Endothelial cell of umbilical vein (primary cell): ENCODE measurements around the gene FZD2. TPM values are rescaled to one million over a fixed set of nuclear protein-coding genes. Genes with fewer than 3 reads are reported as not detected.

Experiments used
- BruUV-seq: library from RNA; stranded (reverse); fragments of 400-500 nt; replicated peaks from 2 replicates; lab custom pipeline; 2021; lab: Mats Ljungman, UMichigan
- CTCF ChIA-PET: fragments of 300-600, 350-600 bp; sonication (Branson Sonifier 250); formaldehyde crosslinking; loops from one replicate; lab custom pipeline; 2021; ENCODE audit warnings: antibody characterized with exemption, inconsistent platforms; lab: Charles Lee
- POLR2A ChIA-PET: fragments of 300-600, 350-600 bp; sonication (Branson Sonifier 250); formaldehyde crosslinking; loops from one replicate; lab custom pipeline; 2021; ENCODE audit warnings: antibody characterized with exemption, inconsistent platforms; lab: Charles Lee
- DNase-seq: peaks from one replicate; pipeline ENCODE4 v3.0.0-alpha.2; 2011; ENCODE audit warnings: low read depth, low spot score
- FAIRE-seq: peaks from 2 replicates; lab custom pipeline; 2011; peaks lifted over from hg19 to GRCh38; lab: Jason Lieb, UNC
- H2AFZ ChIP-seq: 2 replicates; pipeline ENCODE4 v1.6.0; 2012; ENCODE audit warnings: low read depth, low read length, control low read depth, inconsistent platforms
- H3K27ac ChIP-seq: 2 replicates; pipeline ENCODE4 v1.5.1; 2011; ENCODE audit warnings: low read depth, mild to moderate bottlenecking, control low read depth, low read length, moderate library complexity; ENCODE audit not compliant: insufficient read depth
- H3K27me3 ChIP-seq, 2 experiments: 2 replicates each; pipeline versions ENCODE4 v1.6.0 to v1.6.1; 2011; ENCODE audit warnings: low read length in 2 of 2, mixed read lengths in 1 of 2; ENCODE audit not compliant: control insufficient read depth in 2 of 2, insufficient read depth in 2 of 2
- H3K36me3 ChIP-seq, 2 experiments: 2 replicates in 1 of 2; 3 replicates in 1 of 2; pipeline ENCODE4 v1.5.1; 2011; ENCODE audit warnings: low read length in 2 of 2, mild to moderate bottlenecking in 1 of 2, moderate library complexity in 1 of 2; ENCODE audit not compliant: control insufficient read depth in 2 of 2, insufficient read depth in 2 of 2; ENCODE audit errors: extremely low read depth in 1 of 2
- H3K4me1 ChIP-seq: 3 replicates; pipeline ENCODE4 v1.5.1; 2011; ENCODE audit warnings: mild to moderate bottlenecking, low read length; ENCODE audit not compliant: control insufficient read depth, insufficient read depth; ENCODE audit errors: extremely low read depth
- H3K4me2 ChIP-seq: 2 replicates; pipeline ENCODE4 v1.6.1; 2011; ENCODE audit warnings: low read length, control low read depth, mixed read lengths; ENCODE audit not compliant: insufficient read depth
- H3K4me3 ChIP-seq, 3 experiments: fragments of 200-600 bp in 1 of 3; sonication (generic), shearing (Covaris generic) in 1 of 3; replicated peaks in 1 of 3; 2 replicates each; pipeline ENCODE4 v1.5.1; 2011 to 2016; ENCODE audit warnings: control low read depth in 3 of 3, low read length in 3 of 3, mild to moderate bottlenecking in 2 of 3, inconsistent platforms in 1 of 3, low read depth in 1 of 3, moderate library complexity in 1 of 3; ENCODE audit not compliant: insufficient read depth in 1 of 3
- H3K79me2 ChIP-seq: 2 replicates; pipeline ENCODE4 v1.6.0; 2012; ENCODE audit warnings: low read length, inconsistent platforms; ENCODE audit not compliant: control insufficient read depth, insufficient read depth
- H3K9ac ChIP-seq: replicated peaks from 2 replicates; pipeline ENCODE3; 2011; ENCODE audit warnings: low read length, control low read depth; ENCODE audit not compliant: insufficient read depth; ENCODE audit errors: extremely low read depth
- H3K9me1 ChIP-seq: replicated peaks from 3 replicates; pipeline ENCODE4 v1.6.0; 2011; ENCODE audit warnings: mild to moderate bottlenecking, low read length; ENCODE audit not compliant: control insufficient read depth, insufficient read depth; ENCODE audit errors: extremely low read depth
- H3K9me3 ChIP-seq: replicated peaks from 2 replicates; pipeline ENCODE4 v1.5.1; 2012; ENCODE audit warnings: low read length, inconsistent platforms; ENCODE audit not compliant: control insufficient read depth, insufficient read depth
- H4K20me1 ChIP-seq: replicated peaks from 2 replicates; pipeline ENCODE3; 2011; ENCODE audit warnings: mild to moderate bottlenecking, low read length; ENCODE audit not compliant: control insufficient read depth, insufficient read depth; ENCODE audit errors: extremely low read depth
- JUN ChIP-seq: IDR thresholded peaks from 2 replicates; pipeline ENCODE4 v1.6.1; 2011; ENCODE audit warnings: borderline replicate concordance, low read depth; ENCODE audit not compliant: insufficient read length, insufficient read depth
- MYC ChIP-seq: IDR thresholded peaks from one replicate; pipeline ENCODE4 v1.6.1; 2011; ENCODE audit warnings: mild to moderate bottlenecking, low read depth, low read length
- POLR2A ChIP-seq: IDR thresholded peaks from 2 replicates; pipeline ENCODE4 v1.6.1; 2012; ENCODE audit warnings: low read depth, mild to moderate bottlenecking, control low read depth, low read length
- dilution Hi-C: fragments of 300-500 bp; cut with MboI; formaldehyde crosslinking; loops from one replicate; pipeline ENCODE4 v1.15.0; 2019; ENCODE audit warnings: low sequenced_read_pairs; ENCODE audit not compliant: extremely low pct_ligation_motif_present
- intact Hi-C: fragments of 100-400 bp; cut with micrococcal nuclease; formaldehyde crosslinking; loops from one replicate; pipeline ENCODE4 v1.10.0; 2022
- polyA plus RNA-seq, 4 experiments: library from polyadenylated mRNA; depleted of rRNA in 3 of 4; stranded (reverse) in 3 of 4; unstranded in 1 of 4; fragments of >200 nt; gene quantifications; 2 replicates each; pipeline versions ENCODE4 v1.2.1 to v1.2.3, GENCODE V29; 2011 to 2012; ENCODE audit warnings: missing spikeins in 1 of 4
- total RNA-seq: library from RNA; stranded (reverse); gene quantifications from 2 replicates; pipeline ENCODE4 v1.2.3, GENCODE V29; 2021
- TF ChIP-seq, protein P1 (sequence below), 2 donors: IDR thresholded peaks; 1 replicate in 1 of 2; 2 replicates in 1 of 2; pipeline ENCODE4 v1.5.1; 2011; ENCODE audit warnings: low read length in 2 of 2, mild to moderate bottlenecking in 2 of 2, moderate library complexity in 2 of 2, control low read depth in 1 of 2, inconsistent platforms in 1 of 2, low read depth in 1 of 2; ENCODE audit not compliant: insufficient read depth in 1 of 2; ENCODE audit errors: extremely low read depth in 1 of 2

FZD2 gene
- total and polyA plus RNA-seq, 2 donors (not counting 3 experiments of a cell fraction or from before 2014, with no cell fraction given): 5.8 to 14.0 TPM

DNA sequence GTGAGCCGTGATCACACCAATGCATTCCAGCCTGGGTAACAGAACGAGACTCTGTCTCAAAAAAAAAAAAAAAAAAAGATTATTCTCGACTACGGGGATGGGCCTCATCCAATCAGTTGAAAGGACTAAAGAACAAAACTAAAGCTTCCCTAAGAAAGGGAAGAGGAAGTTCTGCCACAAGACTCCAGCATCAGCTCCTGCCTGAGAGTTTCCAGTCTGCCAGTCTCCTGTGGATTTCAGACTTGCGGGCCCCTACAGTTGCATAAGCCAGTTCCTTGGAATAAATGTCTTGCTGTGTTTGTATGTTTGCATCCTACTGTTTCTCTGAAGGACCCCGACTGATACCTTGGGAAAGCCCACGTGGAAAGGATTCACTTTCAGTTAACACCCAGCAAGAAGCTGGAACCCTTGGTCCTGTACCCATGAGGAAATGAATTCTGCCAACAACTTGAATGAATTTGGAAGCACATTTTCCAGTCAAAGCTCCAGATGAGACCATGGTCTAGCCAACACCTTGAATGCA lies 26.3 kb upstream of the FZD2 start:
- Histone ChIP-seq H3K79me2 (no peaks in the 10 kb centered on the region), H3K36me3 (no peaks in the 10 kb centered on the region), H3K4me3 (no peak overlapping the region), H3K27ac (no peak overlapping the region), H3K4me1 (no peaks in the 10 kb centered on the region), H3K9ac (no peak overlapping the region), H3K9me1 (no peaks in the 10 kb centered on the region), H3K27me3 (peaks cover 5 to 6% of the 10 kb centered on the region in 2 experiments), H3K9me3 (no peaks in the 10 kb centered on the region), H2AFZ (no peak overlapping the region), H3K4me2 (no peak overlapping the region), H4K20me1 (no peaks in the 10 kb centered on the region)
- FAIRE-seq (no peak), DNase-seq (no peak)
- dilution Hi-C loops (no loop called here), intact Hi-C loops (loop anchor here (10.0 kb wide), 1 partner anchor 204 kb away; no protein-coding TSS in a partner anchor)
- ChIA-PET CTCF (interaction anchor here (4.7 to 7.5 kb wide), 3 partner anchors 8 to 107 kb away, joined by 37 to 120 read pairs (median 94); no protein-coding TSS in a partner anchor), POLR2A (no interaction called here)
- TF ChIP-seq MYC (no peak), POLR2A (no peak), JUN (no peak)
- TF ChIP-seq, protein P1, sequence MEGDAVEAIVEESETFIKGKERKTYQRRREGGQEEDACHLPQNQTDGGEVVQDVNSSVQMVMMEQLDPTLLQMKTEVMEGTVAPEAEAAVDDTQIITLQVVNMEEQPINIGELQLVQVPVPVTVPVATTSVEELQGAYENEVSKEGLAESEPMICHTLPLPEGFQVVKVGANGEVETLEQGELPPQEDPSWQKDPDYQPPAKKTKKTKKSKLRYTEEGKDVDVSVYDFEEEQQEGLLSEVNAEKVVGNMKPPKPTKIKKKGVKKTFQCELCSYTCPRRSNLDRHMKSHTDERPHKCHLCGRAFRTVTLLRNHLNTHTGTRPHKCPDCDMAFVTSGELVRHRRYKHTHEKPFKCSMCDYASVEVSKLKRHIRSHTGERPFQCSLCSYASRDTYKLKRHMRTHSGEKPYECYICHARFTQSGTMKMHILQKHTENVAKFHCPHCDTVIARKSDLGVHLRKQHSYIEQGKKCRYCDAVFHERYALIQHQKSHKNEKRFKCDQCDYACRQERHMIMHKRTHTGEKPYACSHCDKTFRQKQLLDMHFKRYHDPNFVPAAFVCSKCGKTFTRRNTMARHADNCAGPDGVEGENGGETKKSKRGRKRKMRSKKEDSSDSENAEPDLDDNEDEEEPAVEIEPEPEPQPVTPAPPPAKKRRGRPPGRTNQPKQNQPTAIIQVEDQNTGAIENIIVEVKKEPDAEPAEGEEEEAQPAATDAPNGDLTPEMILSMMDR (IDR thresholded peaks at IDR 0.05; ENCODE audit: extremely low read depth in 1 of 2, insufficient read depth in 1 of 2, low read depth in 1 of 2, low read length in 2 of 2): no peak
- no TSS peak for BruUV-seq
